Glomerular visceral epithelial cell (primary cell): Measurements from ENCODE around the gene KLKB1.
"Not testable (repeated sequence)": the region's sequence is repeated elsewhere in the genome, so short reads cannot be mapped to it uniquely, and the experiment has no call there.

Source experiments
- DNase-seq: peaks from one replicate; pipeline ENCODE4 v3.0.0-alpha.2; 2016; ENCODE audit errors: extremely low spot score

Gene KLKB1

GRCh38 chr4:186265250-186265649 lies 37.9 kb downstream of the KLKB1 start:
- not testable (repeated sequence) for DNase-seq

- no peak for DNase-seq
These were observed 38.7 kb downstream of the KLKB1 start, which contains the start of gene F11 for GRCh38 chr4:186265683-186266652. Gene F11, plus strand, starts transcription at chr4:186266189. Its CDS starts 948 bp downstream, at chr4:186267137.

- DNase-seq: peak; percentile 43
These were observed 39.6 kb downstream of the KLKB1 start for GRCh38 chr4:186266729-186267456.

- no peak for DNase-seq
These were observed 43.9 kb downstream of the KLKB1 start for GRCh38 chr4:186271081-186271678.

DNA sequence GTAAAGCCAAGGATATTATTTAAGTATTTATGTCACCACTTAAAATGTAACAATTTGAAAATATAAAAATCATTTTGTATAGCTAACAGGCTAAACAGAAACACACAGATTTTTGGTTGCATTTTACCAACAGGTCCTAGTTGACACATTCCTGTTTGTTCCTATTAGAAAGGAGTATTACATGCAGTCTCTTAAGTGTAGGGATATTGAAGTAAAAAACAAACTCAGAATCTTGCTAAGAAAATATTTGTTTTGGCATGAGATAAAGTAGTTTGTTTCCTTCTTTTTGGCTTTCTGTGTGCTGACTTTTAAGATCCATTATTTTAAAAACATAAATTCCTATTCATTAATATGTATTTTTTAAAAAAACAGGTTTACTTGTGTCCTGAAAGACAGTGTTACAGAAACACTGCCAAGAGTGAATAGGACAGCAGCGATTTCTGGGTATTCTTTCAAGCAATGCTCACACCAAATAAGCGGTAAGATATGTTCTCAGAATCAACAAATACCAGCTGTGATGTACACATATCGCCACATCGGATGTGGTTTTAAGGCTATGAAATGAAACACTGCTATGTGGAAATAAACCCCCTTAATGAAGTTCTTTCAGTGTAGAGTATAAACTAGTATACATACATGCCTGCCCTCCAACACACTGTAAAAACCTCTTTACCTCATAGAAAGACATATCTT lies 45.5 kb downstream of the KLKB1 start:
- no peak for DNase-seq

- not testable (repeated sequence) for DNase-seq
These were observed 46.1 kb downstream of the KLKB1 start for GRCh38 chr4:186273392-186273789.

GRCh38 chr4:186283311-186283710 lies 56.0 kb downstream of the KLKB1 start:
- DNase-seq: no peak

- no peak for DNase-seq
These were observed 57.8 kb downstream of the KLKB1 start for GRCh38 chr4:186285147-186285546.

DNA sequence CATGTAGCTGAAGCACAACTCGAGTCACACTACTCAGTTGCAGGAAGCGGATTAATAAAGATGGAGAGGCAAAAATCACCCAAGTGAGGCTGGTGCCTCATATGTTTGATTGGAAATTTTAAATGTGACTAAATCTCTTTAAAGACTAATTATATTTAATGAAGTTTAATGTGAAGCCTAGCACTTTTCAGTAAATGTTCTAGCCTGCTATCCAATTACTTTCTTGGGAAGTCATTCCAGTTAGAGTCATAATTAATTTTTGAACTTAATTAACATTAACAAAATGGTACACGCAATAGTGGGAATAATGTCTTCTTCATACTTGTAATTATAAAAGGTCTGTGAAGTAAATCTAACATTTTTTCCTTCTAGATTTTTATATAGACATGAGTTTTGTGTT lies 59.3 kb downstream of the KLKB1 start:
- DNase-seq: no peak

- no peak for DNase-seq
These were observed 64.1 kb downstream of the KLKB1 start for GRCh38 chr4:186291256-186291890.

- no peak for DNase-seq
These were observed 66.9 kb downstream of the KLKB1 start for GRCh38 chr4:186294160-186294559.

- DNase-seq: no peak
These were observed 69.2 kb downstream of the KLKB1 start for GRCh38 chr4:186296481-186296880.

GRCh38 chr4:186297013-186297645 lies 69.8 kb downstream of the KLKB1 start:
- DNase-seq: peak; percentile 56

DNA sequence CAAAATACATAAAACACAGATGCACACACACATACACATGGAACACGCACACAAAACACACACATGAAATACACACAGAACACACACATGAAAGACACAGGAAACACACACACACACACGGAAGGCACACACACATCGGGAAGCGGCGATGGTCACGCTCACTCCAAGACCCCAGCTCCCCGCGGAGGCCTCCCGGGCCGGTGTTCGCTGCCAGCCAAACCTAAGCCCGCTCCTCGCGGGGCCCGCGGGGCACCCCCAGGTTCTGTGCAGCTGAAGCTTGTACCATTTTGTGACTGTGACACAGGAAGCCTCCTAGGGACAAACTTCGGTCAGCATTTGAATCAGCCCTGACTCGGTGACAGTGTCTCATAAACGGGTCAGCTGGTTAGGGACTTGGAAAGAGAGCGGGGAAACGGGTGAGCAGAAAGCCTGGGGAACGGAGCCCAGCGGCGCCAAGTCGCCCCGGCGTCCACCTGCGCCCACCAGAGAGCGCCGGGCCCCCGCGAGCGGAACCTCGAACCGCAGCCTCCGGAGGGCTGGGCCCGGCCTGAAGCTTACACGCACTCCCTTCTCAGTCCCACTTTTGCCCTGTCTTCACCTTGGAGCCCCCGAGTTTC lies 70.8 kb downstream of the KLKB1 start:
- DNase-seq: no peak

- no peak for DNase-seq
These were observed 72.0 kb downstream of the KLKB1 start for GRCh38 chr4:186299291-186299690.

DNA sequence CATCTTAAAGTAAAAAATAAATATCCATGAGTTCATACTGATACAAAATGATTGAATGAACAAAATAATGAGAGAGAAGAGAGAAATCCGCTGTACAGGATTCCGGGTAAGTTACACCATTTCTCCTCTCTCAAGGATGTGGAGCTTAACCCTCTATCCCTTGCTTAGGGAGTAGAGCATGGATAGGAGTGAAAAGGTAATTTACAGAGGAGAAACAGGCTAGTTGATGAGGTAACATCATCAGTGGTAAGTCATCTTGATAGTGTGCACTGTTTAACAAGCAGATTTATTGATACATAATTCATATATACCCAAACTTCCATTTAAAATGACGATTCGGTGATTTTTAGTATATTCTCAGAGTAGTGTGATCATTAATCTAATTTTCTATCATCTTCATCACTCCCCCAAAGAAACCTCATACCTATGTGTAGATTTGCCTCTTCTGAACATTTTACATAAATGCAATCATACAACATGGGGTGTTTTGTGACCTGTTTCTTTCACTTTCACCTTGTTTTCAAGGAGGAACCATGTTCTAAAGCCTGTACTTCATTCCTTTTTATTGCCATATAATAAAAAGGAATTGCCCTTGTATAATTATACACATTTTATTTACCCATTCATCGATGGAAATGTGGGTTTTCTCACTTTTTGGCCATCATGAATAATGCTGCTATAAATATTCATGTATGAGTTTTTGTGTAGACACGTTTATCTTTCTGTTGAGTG lies 73.5 kb downstream of the KLKB1 start:
- DNase-seq: no peak

DNA sequence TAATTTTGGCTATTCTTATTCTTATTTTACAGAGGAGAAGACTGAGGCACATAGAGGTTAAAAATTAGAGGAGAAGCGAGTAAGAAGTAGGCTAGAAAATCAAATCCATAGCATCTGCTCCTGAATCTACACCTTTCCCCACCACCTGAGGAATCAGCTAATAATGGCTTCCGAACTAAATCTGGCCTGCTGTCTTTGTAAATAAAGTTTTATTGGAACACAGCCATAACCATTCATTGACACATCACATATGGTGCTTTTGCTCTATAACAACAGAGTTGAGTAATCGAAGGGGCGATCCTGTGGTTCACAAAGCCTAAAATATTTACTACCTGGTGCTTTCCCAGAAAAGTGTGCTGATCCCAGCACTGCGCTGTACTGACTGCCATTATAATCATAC lies 76.9 kb downstream of the KLKB1 start:
- DNase-seq: no peak

GRCh38 chr4:186304866-186305505 lies 77.7 kb downstream of the KLKB1 start:
- no peak for DNase-seq

GRCh38 chr4:186307497-186307896 lies 80.2 kb downstream of the KLKB1 start:
- DNase-seq: no peak
